HUES64 (cell line): ENCODE data around the gene PRR12.
A peak's percentile ranks its signal among the peaks of the same experiment; 100 is the strongest.

ENCODE experiments used
- H3K27ac ChIP-seq: 2 replicates; pipeline ENCODE4 v1.7.0; 2013; ENCODE audit warnings: low read depth, low read length, inconsistent platforms
- H3K27me3 ChIP-seq: 2 replicates; pipeline ENCODE4 v1.6.1; 2013; ENCODE audit warnings: mild to moderate bottlenecking, low read length; ENCODE audit not compliant: insufficient read depth
- H3K36me3 ChIP-seq: 2 replicates; pipeline ENCODE4 v1.6.1; 2013; ENCODE audit warnings: mild to moderate bottlenecking, low read length; ENCODE audit not compliant: insufficient read depth
- H3K4me1 ChIP-seq: 2 replicates; pipeline ENCODE4 v1.6.1; 2013; ENCODE audit warnings: mild to moderate bottlenecking, low read length, moderate library complexity; ENCODE audit not compliant: insufficient read depth
- H3K4me3 ChIP-seq: 2 replicates; pipeline ENCODE4 v1.5.1; 2013; ENCODE audit warnings: mild to moderate bottlenecking, low read length, moderate library complexity
- H3K9ac ChIP-seq: 2 replicates; pipeline ENCODE4 v1.6.1; 2013; ENCODE audit warnings: mild to moderate bottlenecking, low read depth, low read length
- H3K9me3 ChIP-seq: 2 replicates; pipeline ENCODE4 v1.6.1; 2013; ENCODE audit warnings: low read depth, low read length; ENCODE audit not compliant: insufficient read depth
- WGBS: fragments of 150-250, 120-280 bp; methylation state at CpG from one replicate; pipeline ENCODE4 v1.1.7; 2013; ENCODE audit warnings: missing lambda C conversion rate; 5-methylcytosine and 5-hydroxymethylcytosine counted together

PRR12 gene

GRCh38 chr19:49592486-49593232 lies 1.7 kb downstream of the PRR12 start:
- under 1% methylated on average over 28 of the region's 28 CpGs for WGBS
- H3K4me3 ChIP-seq, result peak overlapping the region; percentile 99
- peak overlapping the region; percentile 97 for H3K27ac ChIP-seq
- H3K36me3 ChIP-seq, result peaks cover 31% of the 10 kb centered on the region
- H3K9me3 ChIP-seq, result no peaks in the 10 kb centered on the region
- H3K9ac ChIP-seq, result peak overlapping the region; percentile 94
- H3K4me1 ChIP-seq, result peaks cover 5% of the 10 kb centered on the region; the same call in 1 of the 2 replicates
- H3K27me3 ChIP-seq, result no peaks in the 10 kb centered on the region

- H3K27me3 ChIP-seq, result no peaks in the 10 kb centered on the region
- H3K4me1 ChIP-seq, result peaks cover 5% of the 10 kb centered on the region; the same call in 1 of the 2 replicates
- H3K27ac ChIP-seq, result peak overlapping the region; percentile 97
- peak overlapping the region; percentile 73 for H3K9ac ChIP-seq
- WGBS, result 7% methylated on average over 27 of the region's 27 CpGs
- H3K9me3 ChIP-seq, result no peaks in the 10 kb centered on the region
- peaks cover 37% of the 10 kb centered on the region for H3K36me3 ChIP-seq
- H3K4me3 ChIP-seq, result peak overlapping the region; percentile 99
Measured at GRCh38 chr19:49593233-49594113, 2.5 kb downstream of the PRR12 start.

- no peaks in the 10 kb centered on the region for H3K27me3 ChIP-seq
- no peak overlapping the region for H3K9ac ChIP-seq
- WGBS, result 95% methylated on average over 35 of the region's 35 CpGs
- peaks cover 5% of the 10 kb centered on the region; the same call in 1 of the 2 replicates for H3K4me1 ChIP-seq
- peak overlapping the region; percentile 99; the same call in 1 of the 2 replicates for H3K4me3 ChIP-seq
- no peaks in the 10 kb centered on the region for H3K9me3 ChIP-seq
- peaks cover 46% of the 10 kb centered on the region for H3K36me3 ChIP-seq
- H3K27ac ChIP-seq, result 0 out of 2 replicates have a peak overlapping the region, but pooled peaks have one; percentile 13
Measured at GRCh38 chr19:49594157-49594992, 3.4 kb downstream of the PRR12 start.

DNA sequence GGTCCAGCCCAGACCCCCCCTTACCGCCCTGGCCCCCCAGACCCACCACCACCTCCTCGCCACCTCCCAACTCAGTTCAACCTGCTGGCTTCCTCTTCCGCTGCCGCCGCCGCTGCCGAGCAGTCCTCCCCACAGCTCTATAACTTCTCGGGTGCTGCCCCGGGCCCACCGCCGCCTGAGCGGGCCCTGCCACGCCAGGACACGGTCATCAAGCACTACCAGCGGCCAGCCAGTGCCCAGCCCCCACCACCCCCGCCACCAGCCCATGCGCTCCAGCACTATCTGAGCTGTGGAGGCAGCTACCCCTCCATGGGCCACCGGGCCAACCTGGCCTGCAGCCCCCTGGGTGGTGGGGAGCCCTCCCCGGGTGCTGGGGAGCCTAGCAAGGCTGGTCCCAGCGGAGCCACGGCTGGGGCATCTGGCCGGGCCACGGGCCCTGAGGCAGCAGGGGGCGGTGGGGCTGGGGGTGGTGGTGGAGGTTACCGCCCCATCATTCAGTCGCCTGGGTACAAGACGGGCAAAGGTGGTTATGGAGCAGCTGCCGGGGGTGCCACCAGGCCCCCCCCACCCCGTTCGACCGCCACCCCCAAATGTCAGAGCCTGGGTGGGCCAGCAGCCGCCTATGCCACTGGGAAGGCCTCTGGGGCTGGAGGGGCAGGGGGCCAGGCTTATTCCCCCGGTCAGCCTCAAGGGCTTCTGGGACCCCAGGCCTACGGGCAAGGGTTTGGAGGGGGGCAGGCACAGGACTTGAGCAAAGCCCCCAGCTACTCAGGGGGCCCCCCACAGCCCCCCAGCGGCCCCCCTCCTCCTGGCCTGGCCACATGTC lies 4.2 kb downstream of the PRR12 start:
- peaks cover 54% of the 10 kb centered on the region for H3K36me3 ChIP-seq
- peaks cover 5% of the 10 kb centered on the region; the same call in 1 of the 2 replicates for H3K4me1 ChIP-seq
- 95% methylated on average over 35 of the region's 35 CpGs for WGBS
- no peaks in the 10 kb centered on the region for H3K9me3 ChIP-seq
- no peaks in the 10 kb centered on the region for H3K27me3 ChIP-seq
- no peak overlapping the region for H3K4me3 ChIP-seq
- H3K9ac ChIP-seq, result no peak overlapping the region
- H3K27ac ChIP-seq, result no peak overlapping the region

DNA sequence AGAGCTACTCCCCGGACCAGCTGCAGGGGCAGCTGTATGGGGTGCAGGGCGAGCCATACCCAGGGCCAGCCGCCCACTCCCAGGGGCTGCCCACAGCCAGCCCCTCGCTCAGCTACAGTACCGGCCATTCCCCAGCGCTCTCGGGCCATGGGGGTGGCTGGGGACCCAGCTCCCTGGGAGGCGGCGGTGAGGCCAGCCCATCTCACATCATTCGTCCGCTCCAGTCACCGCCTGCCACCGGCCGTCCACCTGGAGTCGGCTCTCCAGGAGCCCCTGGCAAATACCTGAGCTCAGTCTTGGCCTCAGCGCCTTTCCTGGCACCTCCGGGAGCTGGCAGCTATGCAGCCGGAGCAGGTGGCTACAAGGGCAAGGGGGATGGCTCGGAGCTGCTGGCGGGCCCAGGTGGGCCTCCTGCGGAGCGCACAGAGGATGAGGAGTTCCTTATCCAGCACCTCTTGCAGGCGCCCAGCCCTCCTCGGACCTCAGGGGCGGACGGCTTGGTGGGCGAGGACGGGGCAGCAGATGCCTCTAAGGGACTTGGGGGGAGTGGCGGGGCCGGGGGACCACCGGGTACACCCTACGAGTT lies 4.9 kb downstream of the PRR12 start:
- WGBS, result 95% methylated on average over 32 of the region's 32 CpGs
- no peak overlapping the region for H3K9ac ChIP-seq
- peaks cover 5% of the 10 kb centered on the region; the same call in 1 of the 2 replicates for H3K4me1 ChIP-seq
- peaks cover 60% of the 10 kb centered on the region for H3K36me3 ChIP-seq
- H3K9me3 ChIP-seq, result no peaks in the 10 kb centered on the region
- no peak overlapping the region for H3K4me3 ChIP-seq
- H3K27ac ChIP-seq, result no peak overlapping the region
- H3K27me3 ChIP-seq, result no peaks in the 10 kb centered on the region

- WGBS, result 96% methylated on average over 15 of the region's 15 CpGs
Measured at GRCh38 chr19:49596407-49596806, 5.4 kb downstream of the PRR12 start.

DNA sequence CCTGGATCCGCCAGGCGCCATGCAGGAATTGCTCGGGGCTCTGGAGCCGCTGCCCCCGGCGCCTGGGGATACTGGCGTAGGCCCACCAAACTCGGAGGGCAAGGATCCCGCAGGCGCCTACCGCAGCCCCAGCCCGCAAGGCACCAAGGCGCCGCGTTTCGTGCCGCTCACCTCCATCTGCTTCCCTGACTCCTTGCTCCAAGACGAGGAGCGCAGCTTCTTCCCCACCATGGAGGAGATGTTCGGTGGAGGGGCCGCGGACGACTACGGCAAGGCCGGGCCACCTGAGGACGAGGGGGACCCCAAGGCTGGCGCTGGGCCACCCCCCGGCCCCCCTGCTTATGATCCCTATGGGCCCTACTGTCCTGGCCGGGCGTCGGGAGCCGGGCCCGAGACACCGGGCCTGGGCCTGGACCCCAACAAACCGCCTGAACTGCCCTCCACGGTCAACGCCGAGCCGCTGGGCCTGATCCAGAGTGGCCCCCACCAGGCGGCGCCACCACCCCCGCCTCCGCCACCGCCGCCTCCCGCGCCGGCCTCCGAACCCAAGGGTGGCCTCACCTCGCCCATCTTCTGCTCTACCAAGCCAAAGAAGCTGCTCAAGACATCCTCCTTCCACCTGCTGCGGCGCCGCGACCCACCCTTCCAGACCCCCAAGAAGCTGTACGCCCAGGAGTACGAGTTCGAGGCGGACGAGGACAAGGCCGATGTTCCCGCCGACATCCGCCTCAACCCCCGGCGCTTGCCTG lies 6.1 kb downstream of the PRR12 start:
- Histone ChIP-seq H3K9me3 (no peaks in the 10 kb centered on the region), H3K4me1 (peaks cover 5% of the 10 kb centered on the region; the same call in 1 of the 2 replicates), H3K27me3 (no peaks in the 10 kb centered on the region), H3K36me3 (peaks cover 71% of the 10 kb centered on the region), H3K9ac (no peak overlapping the region), H3K27ac (no peak overlapping the region), H3K4me3 (no peak overlapping the region)
- 96% methylated on average over 65 of the region's 65 CpGs for whole genome bisulfite sequencing

More at GRCh38 chr19:49596407-49596806, 5.4 kb downstream of the PRR12 start:
- H3K27me3 ChIP-seq, result no peaks in the 10 kb centered on the region
- H3K9me3 ChIP-seq, result no peaks in the 10 kb centered on the region
- H3K4me3 ChIP-seq, result no peak overlapping the region
- H3K27ac ChIP-seq, result no peak overlapping the region
- H3K36me3 ChIP-seq, result peaks cover 65% of the 10 kb centered on the region
- no peak overlapping the region for H3K9ac ChIP-seq
- peaks cover 5% of the 10 kb centered on the region; the same call in 1 of the 2 replicates for H3K4me1 ChIP-seq

- H3K27me3 ChIP-seq, result no peaks in the 10 kb centered on the region
- no peak overlapping the region for H3K4me3 ChIP-seq
- H3K36me3 ChIP-seq, result peaks cover 76% of the 10 kb centered on the region
- peaks cover 5% of the 10 kb centered on the region; the same call in 1 of the 2 replicates for H3K4me1 ChIP-seq
- no peaks in the 10 kb centered on the region for H3K9me3 ChIP-seq
- no peak overlapping the region for H3K27ac ChIP-seq
- H3K9ac ChIP-seq, result no peak overlapping the region
- 96% methylated on average over 29 of the region's 29 CpGs for WGBS
Measured at GRCh38 chr19:49597703-49597974, 6.7 kb downstream of the PRR12 start.

DNA sequence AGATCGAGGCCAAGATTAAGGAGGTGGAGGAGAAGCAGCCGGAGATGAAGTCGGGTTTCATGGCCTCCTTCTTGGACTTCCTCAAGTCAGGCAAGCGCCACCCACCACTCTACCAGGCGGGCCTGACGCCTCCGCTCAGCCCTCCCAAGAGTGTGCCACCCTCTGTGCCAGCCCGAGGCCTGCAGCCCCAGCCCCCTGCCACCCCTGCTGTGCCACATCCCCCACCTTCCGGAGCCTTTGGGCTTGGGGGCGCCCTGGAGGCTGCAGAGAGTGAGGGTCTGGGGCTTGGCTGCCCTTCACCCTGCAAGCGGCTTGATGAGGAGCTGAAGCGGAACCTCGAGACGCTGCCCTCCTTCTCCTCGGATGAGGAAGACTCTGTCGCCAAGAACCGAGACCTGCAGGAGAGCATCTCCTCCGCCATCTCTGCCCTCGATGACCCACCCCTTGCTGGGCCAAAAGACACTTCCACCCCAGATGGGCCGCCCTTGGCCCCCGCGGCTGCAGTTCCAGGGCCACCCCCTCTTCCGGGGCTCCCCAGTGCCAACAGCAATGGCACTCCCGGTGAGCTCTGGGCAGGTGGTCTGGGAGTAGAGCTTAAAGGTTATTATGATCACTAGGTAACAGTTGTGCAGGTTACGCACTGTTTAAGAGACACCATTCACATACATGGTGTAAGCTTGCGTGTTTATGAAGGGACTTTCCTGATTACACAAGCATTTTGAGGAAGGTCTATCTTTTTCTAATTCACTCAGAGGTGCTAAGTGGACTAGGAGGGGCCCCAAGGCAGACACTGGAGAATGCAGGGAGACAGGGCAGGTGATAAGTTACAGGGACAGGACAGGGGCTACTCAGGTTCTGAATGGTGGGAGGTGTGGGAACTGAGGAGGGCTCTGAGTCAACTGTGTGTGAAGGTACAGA lies 8.7 kb downstream of the PRR12 start:
- 95% methylated on average over 26 of the region's 26 CpGs for WGBS
- Histone ChIP-seq H3K4me3 (no peak overlapping the region), H3K27me3 (no peaks in the 10 kb centered on the region), H3K9me3 (no peaks in the 10 kb centered on the region), H3K27ac (no peak overlapping the region), H3K9ac (no peak overlapping the region), H3K36me3 (peaks cover 85% of the 10 kb centered on the region), H3K4me1 (no peaks in the 10 kb centered on the region)
